Measurements from ENCODE around the gene SPPL2A.

Gene SPPL2A

GRCh38 chr15:50686469-50687301 is 78.8 kb downstream of the SPPL2A start, which contains the start of gene TRPM7 (continued):
- peak; percentile 12 for TF ChIP-seq SETDB1 (IDR thresholded peaks at IDR 0.05; ENCODE audit: insufficient read length, low read length)
- TF ChIP-seq ZXDB (tag by site-specific recombination; IDR thresholded peaks at IDR 0.05): 0 out of 2 replicates have a peak, but pooled peaks have one; percentile 31
- no peak for TF ChIP-seq ZNF169 (tag by site-specific recombination; IDR thresholded peaks at IDR 0.05)
- TF ChIP-seq ZBTB17 (tag by site-specific recombination; IDR thresholded peaks at IDR 0.05): peak; percentile 94
- TF ChIP-seq, protein P1, sequence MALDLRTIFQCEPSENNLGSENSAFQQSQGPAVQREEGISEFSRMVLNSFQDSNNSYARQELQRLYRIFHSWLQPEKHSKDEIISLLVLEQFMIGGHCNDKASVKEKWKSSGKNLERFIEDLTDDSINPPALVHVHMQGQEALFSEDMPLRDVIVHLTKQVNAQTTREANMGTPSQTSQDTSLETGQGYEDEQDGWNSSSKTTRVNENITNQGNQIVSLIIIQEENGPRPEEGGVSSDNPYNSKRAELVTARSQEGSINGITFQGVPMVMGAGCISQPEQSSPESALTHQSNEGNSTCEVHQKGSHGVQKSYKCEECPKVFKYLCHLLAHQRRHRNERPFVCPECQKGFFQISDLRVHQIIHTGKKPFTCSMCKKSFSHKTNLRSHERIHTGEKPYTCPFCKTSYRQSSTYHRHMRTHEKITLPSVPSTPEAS (tag by site-specific recombination; IDR thresholded peaks at IDR 0.05): no peak
- TF ChIP-seq ZNF335 (tag by site-specific recombination; conservative IDR thresholded peaks at IDR 0.05): peak; percentile 96
- no peak for TF ChIP-seq ZNF792 (tag by site-specific recombination; IDR thresholded peaks at IDR 0.05)
- peak; percentile 7; the same call in 1 of the 2 replicates for TF ChIP-seq GLIS2 (tag by site-specific recombination; IDR thresholded peaks at IDR 0.05)
- TF ChIP-seq OVOL3 (tag by site-specific recombination; IDR thresholded peaks at IDR 0.05): peak; percentile 56; the same call in 1 of the 2 replicates
- peak; percentile 42 for TF ChIP-seq PRDM10 (tag by site-specific recombination; IDR thresholded peaks at IDR 0.05)
- 0 out of 2 replicates have a peak, but pooled peaks have one; percentile 22 for TF ChIP-seq KLF9 (tag by site-specific recombination; IDR thresholded peaks at IDR 0.05; ENCODE audit: low read depth)
- no peak for TF ChIP-seq ZBTB21 (tag by site-specific recombination; IDR thresholded peaks at IDR 0.05)
- TF ChIP-seq, protein P2, sequence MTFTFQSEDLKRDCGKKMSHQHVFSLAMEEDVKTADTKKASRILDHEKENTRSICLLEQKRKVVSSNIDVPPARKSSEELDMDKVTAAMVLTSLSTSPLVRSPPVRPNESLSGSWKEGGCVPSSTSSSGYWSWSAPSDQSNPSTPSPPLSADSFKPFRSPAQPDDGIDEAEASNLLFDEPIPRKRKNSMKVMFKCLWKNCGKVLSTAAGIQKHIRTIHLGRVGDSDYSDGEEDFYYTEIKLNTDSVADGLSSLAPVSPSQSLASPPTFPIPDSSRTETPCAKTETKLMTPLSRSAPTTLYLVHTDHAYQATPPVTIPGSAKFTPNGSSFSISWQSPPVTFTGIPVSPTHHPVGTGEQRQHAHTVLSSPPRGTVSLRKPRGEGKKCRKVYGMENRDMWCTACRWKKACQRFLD (tag by site-specific recombination; IDR thresholded peaks at IDR 0.05): no peak
- TF ChIP-seq ZNF404 (tag by site-specific recombination; IDR thresholded peaks at IDR 0.05): no peak
- peak; percentile 53 for TF ChIP-seq SP7 (tag by site-specific recombination; IDR thresholded peaks at IDR 0.05)
- TF ChIP-seq KLF16 (tag by site-specific recombination; IDR thresholded peaks at IDR 0.05): 0 out of 2 replicates have a peak, but pooled peaks have one; percentile 38
- TF ChIP-seq ZBTB6 (tag by site-specific recombination; IDR thresholded peaks at IDR 0.05): no peak
- TF ChIP-seq ZBTB26 (tag by site-specific recombination; optimal IDR thresholded peaks at IDR 0.05): peak; percentile 77
- TF ChIP-seq ZNF292 (tag by site-specific recombination; IDR thresholded peaks at IDR 0.05; ENCODE audit: borderline replicate concordance, low read depth): no peak
- TF ChIP-seq ZBTB48 (tag by site-specific recombination; IDR thresholded peaks at IDR 0.05): no peak
- no peak for TF ChIP-seq YY2 (tag by site-specific recombination; IDR thresholded peaks at IDR 0.05)
- TF ChIP-seq ZNF555 (tag by site-specific recombination; conservative IDR thresholded peaks at IDR 0.05): no peak
- TF ChIP-seq HOXC10 (CRISPR knock-in tag; IDR thresholded peaks at IDR 0.05): 0 out of 2 replicates have a peak, but pooled peaks have one; percentile 51
- no peak for TF ChIP-seq ZNF223 (tag by site-specific recombination; IDR thresholded peaks at IDR 0.05)
- TF ChIP-seq ZNF692 (tag by site-specific recombination; IDR thresholded peaks at IDR 0.05): 0 out of 2 replicates have a peak, but pooled peaks have one; percentile 19
- no peak for TF ChIP-seq AEBP2 (tag by site-specific recombination; IDR thresholded peaks at IDR 0.05; ENCODE audit: borderline replicate concordance)
- TF ChIP-seq ZNF514 (tag by site-specific recombination; IDR thresholded peaks at IDR 0.05): no peak
- peak; percentile 13; the same call in 1 of the 2 replicates for TF ChIP-seq KLF10 (tag by site-specific recombination; IDR thresholded peaks at IDR 0.05)

Data from HEK293 (cell line).